ENCODE results near the gene ZNF786. TPM values are rescaled to one million over a fixed set of nuclear protein-coding genes. Genes with fewer than 3 reads are reported as not detected.

ZNF786 gene
- total and polyA plus RNA-seq, 9 of the 15 experiments (the other 6 are each of a cell fraction or from before 2014, with no cell fraction given), result 0.31 to 5.4 (median 3.0) TPM

DNA sequence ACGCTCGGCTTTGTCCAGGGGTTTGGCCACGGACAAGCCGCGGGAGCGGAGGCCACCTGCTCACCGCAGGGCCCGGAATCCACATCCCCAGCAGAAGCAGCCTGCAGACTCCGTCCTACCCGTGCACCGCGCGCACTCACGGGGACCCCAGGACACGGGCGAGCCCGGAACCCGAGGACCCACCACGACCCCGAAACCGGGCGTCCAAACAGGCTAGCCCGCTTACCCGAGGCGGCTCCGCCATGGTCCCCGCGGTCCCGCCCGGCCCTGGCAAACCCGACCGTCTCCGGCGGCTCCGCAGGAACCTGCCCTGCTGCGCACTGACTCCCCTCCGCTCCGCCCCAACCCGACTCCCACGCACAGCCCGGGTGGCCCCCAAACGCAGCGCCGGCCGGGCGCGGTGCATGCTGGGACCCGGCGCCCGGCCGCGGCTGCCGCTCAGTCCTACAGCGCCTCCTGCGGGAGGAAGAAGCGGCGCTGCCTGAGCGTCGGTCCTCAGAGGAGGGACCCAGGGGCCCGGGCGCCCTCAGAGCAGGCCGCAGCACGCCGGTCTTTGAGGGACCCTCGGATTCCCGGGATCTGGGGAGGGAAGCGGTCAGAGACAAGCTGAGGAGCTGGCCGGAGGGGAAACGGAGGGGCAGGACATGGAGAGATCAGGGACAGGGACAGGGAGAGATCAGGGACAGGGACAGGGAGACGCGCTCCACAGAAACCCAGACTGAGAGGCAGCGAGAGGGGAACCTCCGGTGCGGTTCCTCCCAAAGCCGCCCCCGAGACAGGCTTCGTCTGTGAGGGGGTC lies at the start of gene ZNF786 (continued):
- TF ChIP-seq, protein P1, sequence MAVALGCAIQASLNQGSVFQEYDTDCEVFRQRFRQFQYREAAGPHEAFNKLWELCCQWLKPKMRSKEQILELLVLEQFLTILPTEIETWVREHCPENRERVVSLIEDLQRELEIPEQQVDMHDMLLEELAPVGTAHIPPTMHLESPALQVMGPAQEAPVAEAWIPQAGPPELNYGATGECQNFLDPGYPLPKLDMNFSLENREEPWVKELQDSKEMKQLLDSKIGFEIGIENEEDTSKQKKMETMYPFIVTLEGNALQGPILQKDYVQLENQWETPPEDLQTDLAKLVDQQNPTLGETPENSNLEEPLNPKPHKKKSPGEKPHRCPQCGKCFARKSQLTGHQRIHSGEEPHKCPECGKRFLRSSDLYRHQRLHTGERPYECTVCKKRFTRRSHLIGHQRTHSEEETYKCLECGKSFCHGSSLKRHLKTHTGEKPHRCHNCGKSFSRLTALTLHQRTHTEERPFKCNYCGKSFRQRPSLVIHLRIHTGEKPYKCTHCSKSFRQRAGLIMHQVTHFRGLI (CRISPR knock-in tag; IDR thresholded peaks at IDR 0.05), result no peak
- TF ChIP-seq, protein P2, sequence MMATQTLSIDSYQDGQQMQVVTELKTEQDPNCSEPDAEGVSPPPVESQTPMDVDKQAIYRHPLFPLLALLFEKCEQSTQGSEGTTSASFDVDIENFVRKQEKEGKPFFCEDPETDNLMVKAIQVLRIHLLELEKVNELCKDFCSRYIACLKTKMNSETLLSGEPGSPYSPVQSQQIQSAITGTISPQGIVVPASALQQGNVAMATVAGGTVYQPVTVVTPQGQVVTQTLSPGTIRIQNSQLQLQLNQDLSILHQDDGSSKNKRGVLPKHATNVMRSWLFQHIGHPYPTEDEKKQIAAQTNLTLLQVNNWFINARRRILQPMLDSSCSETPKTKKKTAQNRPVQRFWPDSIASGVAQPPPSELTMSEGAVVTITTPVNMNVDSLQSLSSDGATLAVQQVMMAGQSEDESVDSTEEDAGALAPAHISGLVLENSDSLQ (IDR thresholded peaks at IDR 0.05), result no peak
- peak; percentile 64 for TF ChIP-seq HCFC1 (IDR thresholded peaks at IDR 0.05; ENCODE audit: low read depth, low read length)
- TF ChIP-seq, protein P3, sequence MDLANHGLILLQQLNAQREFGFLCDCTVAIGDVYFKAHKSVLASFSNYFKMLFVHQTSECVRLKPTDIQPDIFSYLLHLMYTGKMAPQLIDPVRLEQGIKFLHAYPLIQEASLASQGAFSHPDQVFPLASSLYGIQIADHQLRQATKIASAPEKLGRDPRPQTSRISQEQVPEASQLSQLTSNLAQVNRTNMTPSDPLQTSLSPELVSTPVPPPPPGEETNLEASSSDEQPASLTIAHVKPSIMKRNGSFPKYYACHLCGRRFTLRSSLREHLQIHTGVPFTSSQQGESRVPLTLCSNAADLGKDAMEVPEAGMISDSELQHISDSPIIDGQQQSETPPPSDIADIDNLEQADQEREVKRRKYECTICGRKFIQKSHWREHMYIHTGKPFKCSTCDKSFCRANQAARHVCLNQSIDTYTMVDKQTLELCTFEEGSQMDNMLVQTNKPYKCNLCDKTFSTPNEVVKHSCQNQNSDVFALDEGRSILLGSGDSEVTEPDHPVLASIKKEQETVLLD (IDR thresholded peaks at IDR 0.05), result peak; percentile 84
- TF ChIP-seq ZKSCAN8 (CRISPR knock-in tag; IDR thresholded peaks at IDR 0.05), result no peak
- TF ChIP-seq RFX5 (IDR thresholded peaks at IDR 0.05; ENCODE audit: low read depth, low read length), result no peak
- TF ChIP-seq TEAD1 (CRISPR knock-in tag; IDR thresholded peaks at IDR 0.05), result peak in 1 of 2 experiments; percentile 89; a peak in 2 of 4 replicates
- peak in 1 of 2 experiments; percentile 87; a peak in 2 of 4 replicates for TF ChIP-seq RCOR1 (IDR thresholded peaks at IDR 0.05; ENCODE audit: borderline replicate concordance in 1 of 2, low read depth in 2 of 2, low read length in 2 of 2)
- peak; percentile 68 for TF ChIP-seq TAF1 (IDR thresholded peaks at IDR 0.05; ENCODE audit: control insufficient read depth, extremely low read depth, insufficient read depth, low read length, severe bottlenecking)
- no peak for TF ChIP-seq RBM22 (IDR thresholded peaks at IDR 0.05; ENCODE audit: low read depth, low read length, poor library complexity, severe bottlenecking)
- TF ChIP-seq KDM5B (IDR thresholded peaks at IDR 0.05; ENCODE audit: insufficient replicate concordance, low read depth, low read length), result peak; percentile 97
- TF ChIP-seq SRSF3 (IDR thresholded peaks at IDR 0.05; ENCODE audit: insufficient read depth, low read length), result no peak
- TF ChIP-seq, protein P4, sequence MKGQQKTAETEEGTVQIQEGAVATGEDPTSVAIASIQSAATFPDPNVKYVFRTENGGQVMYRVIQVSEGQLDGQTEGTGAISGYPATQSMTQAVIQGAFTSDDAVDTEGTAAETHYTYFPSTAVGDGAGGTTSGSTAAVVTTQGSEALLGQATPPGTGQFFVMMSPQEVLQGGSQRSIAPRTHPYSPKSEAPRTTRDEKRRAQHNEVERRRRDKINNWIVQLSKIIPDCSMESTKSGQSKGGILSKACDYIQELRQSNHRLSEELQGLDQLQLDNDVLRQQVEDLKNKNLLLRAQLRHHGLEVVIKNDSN (CRISPR knock-in tag; IDR thresholded peaks at IDR 0.05), result peak; percentile 35; the same call in 1 of the 2 replicates
- TF ChIP-seq CEBPB (tag; IDR thresholded peaks at IDR 0.05), result no peak
- TF ChIP-seq TRIM25 (IDR thresholded peaks at IDR 0.05; ENCODE audit: borderline replicate concordance), result no peak
- TF ChIP-seq NR2C2 (CRISPR knock-in tag; IDR thresholded peaks at IDR 0.05), result peak; percentile 53
- peak; percentile 51; the same call in 1 of the 2 replicates for TF ChIP-seq NR2C2 (tag; IDR thresholded peaks at IDR 0.05)
- no peak for TF ChIP-seq DNMT1 (IDR thresholded peaks at IDR 0.05)
- TF ChIP-seq MEIS2 (IDR thresholded peaks at IDR 0.05; ENCODE audit: partially characterized antibody), result no peak
- TF ChIP-seq NFRKB (IDR thresholded peaks at IDR 0.05; ENCODE audit: low read depth), result 0 out of 2 replicates have a peak, but pooled peaks have one; percentile 10
- TF ChIP-seq CBFB (CRISPR knock-in tag; IDR thresholded peaks at IDR 0.05), result no peak
